PC-3 (cell line): ENCODE measurements around the gene PIGX. TPM values are rescaled to one million over a fixed set of nuclear protein-coding genes. Genes with fewer than 3 reads are reported as not detected.

Experiments
- ATAC-seq: fragments of 200-7000 bp; cut with Tn5 transposase; 2 replicates; pipeline ENCODE4 v1.9.1; 2020; ENCODE audit warnings: mild to moderate bottlenecking, moderate library complexity
- BruUV-seq: library from RNA; stranded (reverse); fragments of 400-500 nt; replicated peaks from 2 replicates; lab custom pipeline; 2021; lab: Mats Ljungman, UMichigan
- CTCF ChIA-PET: fragments of 300-600 bp; sonication (Branson Sonifier 250); formaldehyde crosslinking; loops from one replicate; lab custom pipeline; 2022; ENCODE audit warnings: antibody characterized with exemption; lab: Charles Lee
- POLR2A ChIA-PET: fragments of 300-600 bp; sonication (Branson Sonifier 250); formaldehyde crosslinking; loops from one replicate; lab custom pipeline; 2022; ENCODE audit warnings: antibody characterized with exemption; ENCODE audit not compliant: unreplicated experiment; lab: Charles Lee
- DNase-seq: peaks from one replicate; pipeline ENCODE4 v3.0.0-alpha.2; 2015
- H2AFZ ChIP-seq: fragments of 300-600 bp; sonication (generic); 2 replicates; pipeline ENCODE4 v1.6.0; 2016; ENCODE audit warnings: antibody characterized with exemption, low read length
- H3F3A ChIP-seq: fragments of 300-600 bp; sonication (generic); one replicate; pipeline ENCODE4 v1.6.0; 2017; ENCODE audit warnings: antibody characterized with exemption, low read length, control low read depth, mild to moderate bottlenecking; ENCODE audit not compliant: unreplicated experiment
- H3K27ac ChIP-seq: fragments of 300-600 bp; sonication (generic); 2 replicates; pipeline ENCODE4 v1.5.1; 2016; ENCODE audit warnings: mild to moderate bottlenecking, low read length
- H3K27me3 ChIP-seq: fragments of 300-600 bp; sonication (generic); 2 replicates; pipeline ENCODE4 v1.6.1; 2016; ENCODE audit warnings: low read length, mixed read lengths
- H3K36me3 ChIP-seq: fragments of 300-600 bp; sonication (generic); 2 replicates; pipeline ENCODE4 v1.6.1; 2016; ENCODE audit warnings: low read depth, mixed run types, low read length, mixed read lengths
- H3K4me1 ChIP-seq: fragments of 300-600 bp; sonication (generic); 2 replicates; pipeline ENCODE4 v1.5.1; 2016; ENCODE audit warnings: low read length; ENCODE audit not compliant: insufficient read depth
- H3K4me2 ChIP-seq: fragments of 300-600 bp; sonication (generic); 2 replicates; pipeline ENCODE4 v1.6.0; 2016; ENCODE audit warnings: low read length
- H3K4me3 ChIP-seq: fragments of 300-600 bp; sonication (generic); 2 replicates; pipeline ENCODE4 v1.5.1; 2016; ENCODE audit warnings: mild to moderate bottlenecking, low read length, mixed read lengths
- H3K79me2 ChIP-seq: fragments of 300-600 bp; sonication (generic); 2 replicates; pipeline ENCODE4 v1.6.1; 2017; ENCODE audit warnings: low read length, mixed read lengths
- H3K9ac ChIP-seq: fragments of 300-600 bp; sonication (generic); 2 replicates; pipeline ENCODE4 v1.6.0; 2016; ENCODE audit warnings: mild to moderate bottlenecking, low read length
- H3K9me2 ChIP-seq: fragments of 300-600 bp; sonication (generic); replicated peaks from 2 replicates; pipeline ENCODE4 v1.6.1; 2016; ENCODE audit warnings: mixed run types, low read length, mixed read lengths
- H3K9me3 ChIP-seq: fragments of 300-600 bp; sonication (generic); 2 replicates; pipeline ENCODE4 v1.6.1; 2016; ENCODE audit warnings: low read length, mixed read lengths
- H4K20me1 ChIP-seq: fragments of 300-600 bp; sonication (generic); 2 replicates; pipeline ENCODE4 v1.6.1; 2016; ENCODE audit warnings: low read length, mixed read lengths
- CTCF ChIP-seq: fragments of 300-600 bp; sonication (generic); conservative IDR thresholded peaks from 2 replicates; pipeline ENCODE4 v1.5.1; 2017; ENCODE audit warnings: antibody characterized with exemption, low read depth, mild to moderate bottlenecking, low read length
- EZH2 ChIP-seq: fragments of 300-600 bp; sonication (generic); IDR thresholded peaks from one replicate; pipeline ENCODE4 v1.6.1; 2017; ENCODE audit warnings: antibody characterized with exemption, mild to moderate bottlenecking, low read length; ENCODE audit not compliant: unreplicated experiment
- EZH2phosphoT487 ChIP-seq: fragments of 300-600 bp; sonication (generic); IDR thresholded peaks from 2 replicates; pipeline ENCODE4 v1.6.1; 2018; ENCODE audit warnings: mild to moderate bottlenecking, antibody characterized with exemption, low read length, borderline replicate concordance
- intact Hi-C: fragments of 100-400 bp; cut with micrococcal nuclease; formaldehyde crosslinking; loops from 2 replicates; pipeline ENCODE4 v1.9.0; 2023
- total RNA-seq: library from RNA; depleted of rRNA; stranded (reverse); fragments of >200 nt; gene quantifications from 2 replicates; pipeline ENCODE4 v1.2.3, GENCODE V29; 2014

Gene PIGX
- total RNA-seq, 1 experiment from 2014 or later: 22.5 TPM

- no peaks in the 10 kb centered on the region for H3K79me2 ChIP-seq
- intact Hi-C loops: no loop called here
- ChIA-PET POLR2A (no interaction called here), CTCF (no interaction called here)
- no peak overlapping the region for H3K27ac ChIP-seq
- no peaks in the 10 kb centered on the region for H3K27me3 ChIP-seq
- H4K20me1 ChIP-seq: no peaks in the 10 kb centered on the region
- BruUV-seq: no TSS peak
- no peaks in the 10 kb centered on the region for H3F3A ChIP-seq
- H3K4me1 ChIP-seq: no peaks in the 10 kb centered on the region
- no peak for DNase-seq
- no peaks in the 10 kb centered on the region for H3K9me3 ChIP-seq
- no peaks in the 10 kb centered on the region for H3K36me3 ChIP-seq
- no peak overlapping the region for H3K4me2 ChIP-seq
- no peaks in the 10 kb centered on the region for H3K9me2 ChIP-seq
- TF ChIP-seq CTCF (no peak), EZH2 (no peak), EZH2phosphoT487 (no peak)
- H3K9ac ChIP-seq: no peak overlapping the region
- no peak overlapping the region for H2AFZ ChIP-seq
- no peak overlapping the region for H3K4me3 ChIP-seq
- ATAC-seq: no peak
Measured at GRCh38 chr3:196700801-196701200, 11.4 kb upstream of the PIGX start.

GRCh38 chr3:196706327-196706726, 5.8 kb upstream of the PIGX start:
- no peak overlapping the region for H2AFZ ChIP-seq
- DNase-seq: no peak
- H3F3A ChIP-seq: no peaks in the 10 kb centered on the region
- no peaks in the 10 kb centered on the region for H3K36me3 ChIP-seq
- ChIA-PET CTCF (no interaction called here), POLR2A (no interaction called here)
- no peaks in the 10 kb centered on the region for H3K27me3 ChIP-seq
- H3K79me2 ChIP-seq: no peaks in the 10 kb centered on the region
- H3K4me3 ChIP-seq: no peak overlapping the region
- intact Hi-C loops: no loop called here
- H3K9ac ChIP-seq: no peak overlapping the region
- peaks cover 12% of the 10 kb centered on the region for H3K4me1 ChIP-seq
- TF ChIP-seq EZH2 (no peak), EZH2phosphoT487 (no peak), CTCF (no peak)
- no peaks in the 10 kb centered on the region for H3K9me3 ChIP-seq
- no peaks in the 10 kb centered on the region for H3K9me2 ChIP-seq
- no peaks in the 10 kb centered on the region for H4K20me1 ChIP-seq
- BruUV-seq: no TSS peak
- no peak overlapping the region for H3K27ac ChIP-seq
- no peak for ATAC-seq
- no peak overlapping the region for H3K4me2 ChIP-seq

- no peaks in the 10 kb centered on the region for H3K27me3 ChIP-seq
- no peaks in the 10 kb centered on the region for H3K79me2 ChIP-seq
- DNase-seq (no peak), ATAC-seq (no peak)
- no peaks in the 10 kb centered on the region for H3K36me3 ChIP-seq
- BruUV-seq: TSS peak; percentile 26
- H3K9me3 ChIP-seq: no peaks in the 10 kb centered on the region
- no peak overlapping the region for H3K9ac ChIP-seq
- no peak overlapping the region for H3K27ac ChIP-seq
- no peaks in the 10 kb centered on the region for H4K20me1 ChIP-seq
- no peak for TF ChIP-seq EZH2phosphoT487
- TF ChIP-seq EZH2: no peak
- TF ChIP-seq CTCF: no peak
- intact Hi-C loops: no loop called here
- no peaks in the 10 kb centered on the region for H3K9me2 ChIP-seq
- no peak overlapping the region for H2AFZ ChIP-seq
- H3F3A ChIP-seq: no peaks in the 10 kb centered on the region
- H3K4me1 ChIP-seq: peaks cover 16% of the 10 kb centered on the region
- ChIA-PET CTCF (no interaction called here), POLR2A (no interaction called here)
- no peak overlapping the region for H3K4me3 ChIP-seq
- H3K4me2 ChIP-seq: no peak overlapping the region
Measured at GRCh38 chr3:196706731-196707130, 5.4 kb upstream of the PIGX start.
